ENCODE data around the gene BCL2. TPM values are rescaled to one million over a fixed set of nuclear protein-coding genes. Genes with fewer than 3 reads are reported as not detected.

The BCL2 gene
- total RNA-seq, 1 experiment from 2014 or later: 1.3 TPM

DNA sequence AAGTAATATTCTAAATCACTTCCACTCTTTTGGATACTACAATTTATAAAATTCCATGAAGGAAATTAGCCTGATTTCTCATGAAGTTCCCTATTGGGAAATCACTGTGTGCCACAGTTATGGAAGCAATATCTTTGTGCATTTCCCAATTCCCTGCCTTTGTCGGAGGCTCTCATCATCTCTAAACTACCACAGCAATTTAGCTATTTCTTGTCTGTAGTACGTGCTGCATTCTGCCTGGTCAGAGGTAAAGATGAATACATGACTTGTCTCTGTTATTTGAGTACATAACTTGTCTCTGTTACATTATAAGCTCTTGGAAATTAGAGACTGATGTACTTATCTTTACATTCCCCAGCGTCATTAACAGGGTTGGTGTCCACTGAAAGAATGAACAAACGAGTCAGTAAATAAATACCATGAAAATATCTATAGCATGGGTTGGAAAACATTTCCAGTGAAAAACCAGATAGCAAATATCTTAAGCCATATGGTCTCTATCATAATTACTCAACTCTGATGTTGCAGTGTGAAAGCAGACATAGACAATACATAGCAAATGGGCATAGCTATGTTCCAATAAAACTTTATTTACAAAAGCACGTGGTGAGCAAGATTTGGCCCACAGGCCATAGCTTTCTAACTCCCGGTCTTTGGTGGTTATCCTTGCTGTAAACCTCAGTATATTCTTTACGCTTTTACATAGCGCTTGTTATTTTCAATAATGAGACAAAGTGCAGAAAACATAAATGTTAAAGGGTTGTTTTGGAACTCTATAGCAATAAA, 78.8 kb downstream of the BCL2 start:
- Histone ChIP-seq H3T11ph (ENCODE audit: low read length) (no peak overlapping the region), H3K23ac (ENCODE audit: insufficient read length, low read depth, low read length) (no peak overlapping the region), H2AFZ (ENCODE audit: low read length) (no peak overlapping the region), H2AK5ac (ENCODE audit: insufficient read length, low read length) (no peak overlapping the region), H3K4me2 (ENCODE audit: insufficient read depth, insufficient read length, low read length) (no peak overlapping the region), H3K14ac (ENCODE audit: insufficient read depth, low read length) (no peak overlapping the region), H4K20me1 (ENCODE audit: control insufficient read depth, insufficient read depth, insufficient read length) (no peaks in the 10 kb centered on the region), H2BK12ac (ENCODE audit: insufficient read length, low read depth, low read length) (no peak overlapping the region), H3K56ac (ENCODE audit: insufficient read length, low read depth, low read length) (no peak overlapping the region), H3K23me2 (ENCODE audit: insufficient read length, low read depth, low read length, poor library complexity, severe bottlenecking) (no peaks in the 10 kb centered on the region), H3K4ac (ENCODE audit: low read depth, low read length) (no peak overlapping the region), H2BK15ac (ENCODE audit: low read depth, low read length) (no peak overlapping the region), H3K27ac (ENCODE audit: insufficient read length, low read depth, low read length) (no peak overlapping the region), H3K4me1 (ENCODE audit: insufficient read depth, low read length) (no peaks in the 10 kb centered on the region; the same call in 1 of the 2 replicates), H3K27me3 (ENCODE audit: insufficient read depth, low read length) (no peaks in the 10 kb centered on the region), H4K5ac (ENCODE audit: insufficient read length, low read depth, low read length) (no peak overlapping the region), H4K91ac (ENCODE audit: insufficient read length, low read depth, low read length) (no peak overlapping the region), H4K8ac (replicated peaks; ENCODE audit: insufficient read length, low read depth, low read length) (no peak overlapping the region), H3K18ac (ENCODE audit: insufficient read length, low read depth, low read length) (no peak overlapping the region), H3K9ac (ENCODE audit: extremely low read depth, insufficient read length, low read length) (no peak overlapping the region), H3K79me1 (ENCODE audit: insufficient read depth, low read depth, low read length, poor library complexity, severe bottlenecking) (no peaks in the 10 kb centered on the region), H2BK120ac (ENCODE audit: low read depth, low read length, poor library complexity, severe bottlenecking) (no peak overlapping the region), H3K79me2 (ENCODE audit: insufficient read depth, low read length) (no peaks in the 10 kb centered on the region), H2BK20ac (ENCODE audit: low read depth, low read length, poor library complexity, severe bottlenecking) (no peak overlapping the region), H2BK5ac (ENCODE audit: insufficient read length, low read length) (no peak overlapping the region), H3K9me3 (ENCODE audit: control insufficient read depth, low read depth, low read length) (no peaks in the 10 kb centered on the region)
- H3K4me3 Mint-ChIP-seq: no peak overlapping the region
- H3K36me3 Mint-ChIP-seq (ENCODE audit: insufficient read depth in 1 of 3, low read depth in 3 of 3): no peaks in the 10 kb centered on the region
- TF ChIP-seq, protein P1, sequence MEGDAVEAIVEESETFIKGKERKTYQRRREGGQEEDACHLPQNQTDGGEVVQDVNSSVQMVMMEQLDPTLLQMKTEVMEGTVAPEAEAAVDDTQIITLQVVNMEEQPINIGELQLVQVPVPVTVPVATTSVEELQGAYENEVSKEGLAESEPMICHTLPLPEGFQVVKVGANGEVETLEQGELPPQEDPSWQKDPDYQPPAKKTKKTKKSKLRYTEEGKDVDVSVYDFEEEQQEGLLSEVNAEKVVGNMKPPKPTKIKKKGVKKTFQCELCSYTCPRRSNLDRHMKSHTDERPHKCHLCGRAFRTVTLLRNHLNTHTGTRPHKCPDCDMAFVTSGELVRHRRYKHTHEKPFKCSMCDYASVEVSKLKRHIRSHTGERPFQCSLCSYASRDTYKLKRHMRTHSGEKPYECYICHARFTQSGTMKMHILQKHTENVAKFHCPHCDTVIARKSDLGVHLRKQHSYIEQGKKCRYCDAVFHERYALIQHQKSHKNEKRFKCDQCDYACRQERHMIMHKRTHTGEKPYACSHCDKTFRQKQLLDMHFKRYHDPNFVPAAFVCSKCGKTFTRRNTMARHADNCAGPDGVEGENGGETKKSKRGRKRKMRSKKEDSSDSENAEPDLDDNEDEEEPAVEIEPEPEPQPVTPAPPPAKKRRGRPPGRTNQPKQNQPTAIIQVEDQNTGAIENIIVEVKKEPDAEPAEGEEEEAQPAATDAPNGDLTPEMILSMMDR (conservative IDR thresholded peaks at IDR 0.05): no peak
- H3K27me3 Mint-ChIP-seq (ENCODE audit: low read depth): no peaks in the 10 kb centered on the region
- peaks cover 22 to 31% of the 10 kb centered on the region in 2 experiments for H3K4me1 Mint-ChIP-seq
- no peak overlapping the region for H3K27ac Mint-ChIP-seq
- H3K9me3 Mint-ChIP-seq: no peaks in the 10 kb centered on the region
- WGBS (ENCODE audit: extremely low coverage, insufficient read length, low lambda C conversion rate): no CpG with 5 or more reads among the region's 8 CpGs
- DNase-seq: no peak

All from H9 (cell line).